ENCODE results near the gene RAD51B. TPM values are rescaled to one million over a fixed set of nuclear protein-coding genes. Genes with fewer than 3 reads are reported as not detected.
A peak's percentile ranks its signal among the peaks of the same experiment; 100 is the strongest.

Gene RAD51B
- total RNA-seq, 2 donors from 2014 or later, result 31.1 to 67.3 TPM

GRCh38 chr14:68154275-68154674 is 334.7 kb downstream of the RAD51B start:
- peaks cover 9% of the 10 kb centered on the region for H3K9me3 Mint-ChIP-seq
- DNase-seq (ENCODE audit: low spot score), result no peak
- no peaks in the 10 kb centered on the region for H3K27me3 Mint-ChIP-seq
- ATAC-seq, result no peak
- H3K27ac Mint-ChIP-seq, result no peak overlapping the region
- H3K4me1 Mint-ChIP-seq (ENCODE audit: low read depth in 2 of 2), result peaks cover 5% of the 10 kb centered on the region in 2 donors
- no peak overlapping the region for H3K4me3 Mint-ChIP-seq
- H3K36me3 Mint-ChIP-seq, result peaks cover 29% of the 10 kb centered on the region

DNA sequence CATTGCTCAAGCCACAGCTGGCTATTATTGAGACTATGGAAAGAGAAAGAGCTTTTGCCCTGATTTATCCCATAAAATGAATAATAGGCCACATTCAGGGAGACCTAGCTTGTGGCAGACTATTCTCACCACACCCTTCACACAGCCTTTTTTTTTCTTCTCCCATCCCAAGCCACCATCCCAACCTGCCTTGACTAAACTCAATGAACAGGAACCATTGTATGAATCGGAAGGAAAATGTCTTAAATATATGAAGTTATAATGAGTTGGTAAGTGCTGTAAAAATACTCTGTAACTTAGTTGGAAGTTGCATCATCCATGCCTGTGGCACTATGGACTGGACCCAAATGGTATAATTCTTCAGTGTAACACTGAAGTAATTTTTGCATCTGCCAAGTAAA is 338.4 kb downstream of the RAD51B start:
- DNase-seq (ENCODE audit: low spot score), result no peak
- peaks cover 6% of the 10 kb centered on the region for H3K9me3 Mint-ChIP-seq
- H3K27ac Mint-ChIP-seq, result peak overlapping the region in 1 of 2 donors; percentile 27
- ATAC-seq, result no peak
- H3K36me3 Mint-ChIP-seq, result peaks cover 13% of the 10 kb centered on the region
- no peak overlapping the region for H3K4me3 Mint-ChIP-seq
- no peaks in the 10 kb centered on the region for H3K27me3 Mint-ChIP-seq
- H3K4me1 Mint-ChIP-seq (ENCODE audit: low read depth in 2 of 2), result peaks cover 5% of the 10 kb centered on the region in 2 donors

GRCh38 chr14:68158640-68159039 is 339.1 kb downstream of the RAD51B start:
- DNase-seq (ENCODE audit: low spot score), result no peak
- no peak for ATAC-seq
- peaks cover 6% of the 10 kb centered on the region for H3K9me3 Mint-ChIP-seq
- peaks cover 8% of the 10 kb centered on the region for H3K36me3 Mint-ChIP-seq
- peaks cover 0 to 2% of the 10 kb centered on the region in 2 donors for H3K4me1 Mint-ChIP-seq (ENCODE audit: low read depth in 2 of 2)
- H3K4me3 Mint-ChIP-seq, result no peak overlapping the region
- H3K27me3 Mint-ChIP-seq, result peaks cover 0 to 2% of the 10 kb centered on the region in 2 donors
- H3K27ac Mint-ChIP-seq, result peak overlapping the region in 1 of 2 donors; percentile 27

DNA sequence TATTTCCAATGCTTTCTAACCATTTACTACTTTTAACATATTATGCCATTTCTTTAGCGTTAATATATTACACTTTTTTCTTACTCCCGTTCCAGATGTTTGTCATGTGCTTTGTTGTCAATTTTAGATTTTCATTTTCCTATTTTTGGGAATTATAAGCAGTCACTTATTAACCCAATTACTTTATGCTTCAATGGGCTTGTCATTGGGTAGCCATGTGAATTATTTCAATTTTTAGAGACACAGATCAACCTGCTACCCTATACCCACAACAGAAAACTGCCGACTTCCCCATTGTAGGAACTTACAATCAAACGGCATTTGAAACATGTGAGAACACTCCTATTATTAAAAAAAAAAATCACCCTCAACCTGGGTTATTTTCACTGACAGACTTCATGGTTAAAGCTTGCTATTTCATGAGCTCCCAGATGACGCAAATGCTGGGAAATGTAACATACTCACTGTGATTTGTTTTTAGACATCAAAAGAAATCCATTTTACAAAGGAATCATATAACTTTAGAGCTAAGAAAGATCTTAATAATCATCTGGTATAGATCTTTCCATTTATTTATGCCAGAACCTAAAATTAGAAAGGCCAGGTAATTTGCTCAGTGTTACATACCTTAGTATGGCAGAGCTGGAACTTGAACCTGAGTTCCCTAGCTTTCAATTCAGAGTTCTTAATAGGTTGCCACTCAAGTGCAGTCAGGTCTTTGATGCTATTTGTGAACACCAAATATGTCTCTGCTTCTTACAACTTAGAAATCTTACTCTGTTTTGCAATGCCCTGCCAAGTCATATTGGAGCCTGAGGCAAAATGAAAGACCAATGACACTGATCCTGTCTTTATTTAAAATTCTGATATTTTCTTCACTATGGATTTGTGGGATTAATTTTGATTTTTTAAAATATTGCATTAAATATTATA is 340.4 kb downstream of the RAD51B start:
- H3K4me3 Mint-ChIP-seq, result no peak overlapping the region
- ATAC-seq (no peak), DNase-seq (ENCODE audit: low spot score) (no peak)
- no peaks in the 10 kb centered on the region for H3K9me3 Mint-ChIP-seq
- H3K4me1 Mint-ChIP-seq (ENCODE audit: low read depth in 2 of 2), result peaks cover 0 to 2% of the 10 kb centered on the region in 2 donors
- H3K36me3 Mint-ChIP-seq, result no peaks in the 10 kb centered on the region
- no peak overlapping the region for H3K27ac Mint-ChIP-seq
- H3K27me3 Mint-ChIP-seq, result peaks cover 0 to 2% of the 10 kb centered on the region in 2 donors

DNA sequence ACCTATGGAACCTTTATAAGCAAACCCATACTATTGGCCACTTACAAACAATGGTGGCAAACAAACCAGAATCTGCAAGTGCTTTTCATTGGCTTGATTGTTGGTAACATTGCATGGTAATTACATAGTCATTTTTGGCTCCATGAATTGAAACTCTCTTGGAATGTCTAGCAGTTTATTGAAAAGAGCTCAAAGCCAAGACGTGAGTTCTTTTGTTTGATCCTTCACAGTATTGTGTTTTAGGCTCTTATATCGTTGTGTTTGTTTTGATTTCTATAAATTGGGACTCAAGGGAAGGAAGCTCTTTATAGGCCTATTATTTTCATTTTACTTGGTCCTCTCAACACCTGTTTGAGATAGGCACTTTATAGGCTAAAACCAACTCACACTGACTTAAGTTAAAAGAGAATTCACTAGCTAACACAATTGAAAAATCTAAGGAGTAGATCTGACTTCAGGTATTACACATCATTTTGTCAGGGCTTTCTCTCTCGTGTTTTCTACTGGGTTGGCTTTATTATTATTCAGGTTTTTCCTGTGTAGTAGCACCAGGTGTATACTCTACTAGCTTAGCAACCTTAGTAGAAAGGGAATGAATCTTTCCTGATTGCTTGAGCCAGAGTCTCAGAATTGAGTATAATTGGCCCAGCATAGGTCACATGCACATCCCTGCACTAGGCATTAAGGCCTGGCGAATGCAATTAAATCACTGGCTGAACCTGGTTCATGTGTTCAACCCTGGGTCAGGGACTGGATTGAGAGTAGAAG is 341.4 kb downstream of the RAD51B start:
- no peak for ATAC-seq
- peaks cover 0 to 2% of the 10 kb centered on the region in 2 donors for H3K4me1 Mint-ChIP-seq (ENCODE audit: low read depth in 2 of 2)
- H3K27me3 Mint-ChIP-seq, result peaks cover 0 to 2% of the 10 kb centered on the region in 2 donors
- H3K9me3 Mint-ChIP-seq, result no peaks in the 10 kb centered on the region
- DNase-seq (ENCODE audit: low spot score), result no peak
- H3K27ac Mint-ChIP-seq, result no peak overlapping the region
- H3K36me3 Mint-ChIP-seq, result no peaks in the 10 kb centered on the region
- H3K4me3 Mint-ChIP-seq, result no peak overlapping the region

DNA sequence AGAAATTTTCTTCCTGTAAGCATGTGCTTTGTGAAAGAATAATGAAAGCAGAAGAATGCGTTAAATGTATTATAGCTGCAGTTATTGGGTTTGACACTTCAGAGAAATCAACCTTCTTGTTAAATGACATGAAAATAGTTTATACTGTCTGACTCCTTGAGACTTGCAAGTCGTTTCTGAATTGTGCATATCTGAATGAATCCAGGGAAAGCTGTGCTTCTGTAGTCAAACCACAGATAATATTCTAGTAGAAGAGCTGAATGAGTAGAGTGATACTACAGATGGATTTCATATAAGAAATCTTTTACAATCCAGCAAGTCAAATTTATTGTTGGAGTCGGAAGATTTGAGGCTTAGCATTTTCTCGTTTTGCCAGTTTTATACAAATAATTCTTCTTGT is 343.3 kb downstream of the RAD51B start:
- Mint-ChIP-seq H3K9me3 (no peaks in the 10 kb centered on the region), H3K27me3 (peaks cover 0 to 2% of the 10 kb centered on the region in 2 donors), H3K4me1 (ENCODE audit: low read depth in 2 of 2) (peaks cover 1 to 10% of the 10 kb centered on the region in 2 donors), H3K27ac (no peak overlapping the region), H3K4me3 (no peak overlapping the region), H3K36me3 (no peaks in the 10 kb centered on the region)
- DNase-seq (ENCODE audit: low spot score) (no peak), ATAC-seq (no peak)

DNA sequence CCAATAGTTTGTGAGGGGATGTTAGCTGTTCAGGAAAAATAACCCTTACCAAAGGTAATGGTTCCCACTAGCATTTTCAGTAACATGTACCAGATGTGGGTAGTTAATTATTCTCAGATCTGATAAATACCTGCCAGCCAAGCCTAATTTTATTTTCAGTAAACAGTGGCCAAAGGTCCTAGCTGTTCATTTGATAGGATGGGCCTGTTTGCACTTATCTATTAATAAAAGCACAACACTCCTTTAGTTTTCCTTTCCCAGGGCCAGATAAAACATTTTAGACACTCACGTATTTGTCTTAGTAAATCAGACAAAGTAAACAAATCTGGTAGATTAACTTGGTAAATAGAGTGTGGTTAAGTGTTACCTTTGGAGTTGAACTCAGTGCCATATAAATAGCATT is 345.1 kb downstream of the RAD51B start:
- H3K4me1 Mint-ChIP-seq (ENCODE audit: low read depth in 2 of 2), result peaks cover 0 to 10% of the 10 kb centered on the region in 2 donors

DNA sequence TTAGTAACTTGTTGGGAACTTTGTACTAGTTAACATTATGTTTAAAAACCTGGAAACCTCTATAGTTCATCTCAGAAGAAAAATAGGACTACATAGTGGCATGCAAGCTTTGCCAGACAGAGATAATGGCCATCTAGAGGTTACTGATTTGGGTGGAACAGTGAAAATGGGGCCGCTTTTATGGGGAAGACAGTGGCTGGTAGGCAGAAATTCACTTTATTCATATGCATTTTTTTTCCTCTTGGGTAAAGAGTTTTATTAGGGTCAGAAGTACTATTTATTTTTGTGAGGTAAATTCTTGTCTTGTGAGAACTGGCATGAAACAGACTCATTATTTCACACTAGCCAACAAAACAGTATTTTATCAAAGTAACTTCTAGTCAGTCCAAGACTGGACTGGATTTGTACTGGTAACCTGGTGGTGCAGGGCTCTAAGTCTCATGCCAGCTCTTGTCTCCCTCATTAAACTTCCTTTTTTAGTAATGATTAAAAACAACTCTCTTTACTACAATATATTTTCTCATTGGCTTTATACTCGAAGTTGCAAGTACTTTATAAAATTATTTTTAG is 345.8 kb downstream of the RAD51B start:
- Mint-ChIP-seq H3K36me3 (no peaks in the 10 kb centered on the region), H3K27ac (no peak overlapping the region), H3K4me3 (no peak overlapping the region), H3K4me1 (ENCODE audit: low read depth in 2 of 2) (peaks cover 0 to 10% of the 10 kb centered on the region in 2 donors), H3K9me3 (no peaks in the 10 kb centered on the region), H3K27me3 (peaks cover 0 to 5% of the 10 kb centered on the region in 2 donors)
- DNase-seq (ENCODE audit: low spot score), result no peak
- no peak for ATAC-seq

More for the DNA sequence above, 345.1 kb downstream of the RAD51B start:
- Mint-ChIP-seq H3K27ac (no peak overlapping the region), H3K27me3 (peaks cover 0 to 5% of the 10 kb centered on the region in 2 donors), H3K9me3 (no peaks in the 10 kb centered on the region), H3K36me3 (no peaks in the 10 kb centered on the region), H3K4me3 (no peak overlapping the region)
- ATAC-seq, result no peak
- no peak for DNase-seq (ENCODE audit: low spot score)

DNA sequence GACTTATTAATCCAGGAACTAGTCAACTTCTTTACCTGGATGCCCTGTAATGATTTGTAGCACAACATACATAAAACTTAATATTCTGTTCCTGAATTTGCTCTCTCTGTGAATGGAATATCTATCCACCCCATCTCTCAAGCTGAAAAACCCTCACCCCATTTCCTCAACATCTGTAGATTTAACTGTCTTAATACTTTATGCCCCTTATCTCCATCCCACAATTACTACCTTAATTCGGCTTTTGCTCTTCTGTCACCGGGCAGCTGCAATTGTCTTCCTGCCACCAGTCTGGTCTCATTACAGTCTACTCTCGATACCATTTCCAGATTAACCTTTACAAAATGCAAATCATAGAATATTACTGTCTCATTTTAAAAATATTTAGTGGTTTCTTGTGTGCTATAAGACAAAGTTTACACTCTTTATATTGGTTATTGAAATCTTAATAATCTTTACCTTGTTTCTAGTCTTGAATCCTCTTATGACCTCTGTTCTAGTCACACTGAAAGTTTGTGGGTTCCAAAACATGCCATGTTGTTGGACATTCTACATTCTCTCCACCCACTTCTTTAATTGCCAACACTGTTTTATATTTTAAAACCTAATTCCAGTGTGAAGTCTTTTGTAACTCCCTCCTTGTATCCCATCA is 347.3 kb downstream of the RAD51B start:
- H3K36me3 Mint-ChIP-seq, result no peaks in the 10 kb centered on the region
- ATAC-seq, result no peak
- H3K9me3 Mint-ChIP-seq, result no peaks in the 10 kb centered on the region
- no peak overlapping the region for H3K27ac Mint-ChIP-seq
- peaks cover 0 to 5% of the 10 kb centered on the region in 2 donors for H3K27me3 Mint-ChIP-seq
- peaks cover 0 to 10% of the 10 kb centered on the region in 2 donors for H3K4me1 Mint-ChIP-seq (ENCODE audit: low read depth in 2 of 2)
- H3K4me3 Mint-ChIP-seq, result no peak overlapping the region
- no peak for DNase-seq (ENCODE audit: low spot score)

DNA sequence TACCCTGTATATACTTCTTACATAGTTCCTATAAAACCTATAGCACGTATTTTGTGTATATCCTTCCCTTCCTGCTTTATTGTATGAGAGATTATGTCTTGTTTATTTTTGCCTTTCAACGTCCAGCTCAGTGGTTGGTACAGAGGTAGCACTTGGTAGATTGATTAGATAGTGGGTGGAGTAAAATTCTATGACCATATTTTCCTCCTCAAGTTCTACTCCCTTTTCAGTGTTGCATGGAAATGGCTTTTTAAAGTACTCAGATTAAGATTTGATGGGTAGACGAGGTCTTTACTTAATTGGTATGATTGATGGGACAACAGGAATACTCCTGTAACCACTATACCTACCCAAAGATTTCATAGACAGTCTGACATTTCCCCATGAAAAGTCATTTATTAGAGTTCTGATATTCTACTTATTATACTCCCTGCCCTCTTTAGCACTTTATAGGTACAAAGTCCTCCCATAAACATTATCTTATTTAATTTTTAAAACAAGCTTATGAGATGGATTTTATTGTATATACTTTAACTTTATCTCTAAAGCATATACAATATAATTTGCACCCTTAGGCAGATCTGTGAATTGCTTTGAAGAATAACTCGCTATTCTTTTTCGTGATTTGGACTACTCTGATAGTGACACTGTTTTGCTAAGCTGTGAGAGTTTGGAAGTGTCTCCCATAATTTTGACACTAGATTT is 348.0 kb downstream of the RAD51B start:
- DNase-seq (ENCODE audit: low spot score) (no peak), ATAC-seq (no peak)
- H3K9me3 Mint-ChIP-seq, result no peaks in the 10 kb centered on the region
- H3K27ac Mint-ChIP-seq, result no peak overlapping the region
- H3K27me3 Mint-ChIP-seq, result peaks cover 0 to 5% of the 10 kb centered on the region in 2 donors
- H3K4me1 Mint-ChIP-seq (ENCODE audit: low read depth in 2 of 2), result peaks cover 0 to 10% of the 10 kb centered on the region in 2 donors
- no peaks in the 10 kb centered on the region for H3K36me3 Mint-ChIP-seq
- no peak overlapping the region for H3K4me3 Mint-ChIP-seq

DNA sequence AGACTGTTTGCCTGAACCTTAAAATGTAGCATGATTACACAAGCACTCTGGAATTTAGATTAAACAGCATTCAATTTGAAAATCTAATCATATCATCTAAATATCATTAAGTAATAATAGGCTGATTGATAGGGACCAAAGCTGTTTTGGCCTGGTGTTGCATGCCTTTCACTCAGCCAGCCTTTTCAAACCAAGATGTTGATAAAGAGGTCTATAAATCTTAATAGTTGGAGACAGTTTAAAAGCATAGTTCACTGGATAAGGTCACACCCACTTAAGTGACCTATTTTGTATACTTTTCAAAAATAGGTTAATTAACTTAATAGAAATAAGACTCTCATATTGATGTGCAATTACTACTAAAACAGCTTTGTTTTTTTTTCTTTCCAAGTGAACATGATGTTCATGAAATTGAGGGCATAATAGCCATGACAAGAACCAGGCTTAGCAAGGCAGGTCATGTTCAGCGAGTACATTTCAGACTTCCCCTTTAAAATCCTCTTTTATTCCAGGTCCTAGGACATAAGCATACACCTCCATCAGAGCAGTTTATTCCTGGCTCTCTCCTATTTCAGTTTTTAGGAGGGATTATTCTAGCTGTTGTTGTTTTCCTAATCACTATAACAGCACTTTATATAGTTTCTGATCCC is 349.0 kb downstream of the RAD51B start:
- DNase-seq (ENCODE audit: low spot score) (no peak), ATAC-seq (no peak)
- peaks cover 0 to 10% of the 10 kb centered on the region in 2 donors for H3K4me1 Mint-ChIP-seq (ENCODE audit: low read depth in 2 of 2)

DNA sequence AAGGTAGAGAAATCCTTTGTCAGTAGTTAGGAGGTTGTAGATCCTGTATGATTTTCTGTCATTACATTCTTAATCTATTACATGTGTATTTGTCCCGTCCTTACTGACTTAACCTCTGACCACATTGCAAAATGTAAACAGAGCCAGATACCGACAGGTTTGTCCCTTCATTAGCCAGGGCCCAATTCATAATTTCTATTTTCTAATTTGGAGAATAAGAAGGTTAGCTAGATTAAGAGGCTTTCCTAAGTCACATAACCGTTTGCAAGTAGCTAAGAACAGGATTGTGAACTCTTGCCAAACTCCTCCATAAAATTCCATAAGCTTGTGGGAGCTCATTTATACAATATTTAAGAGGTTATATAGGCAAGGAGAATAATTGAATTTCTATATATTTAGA is 352.6 kb downstream of the RAD51B start:
- H3K9me3 Mint-ChIP-seq, result no peaks in the 10 kb centered on the region
- no peak overlapping the region for H3K27ac Mint-ChIP-seq
- no peak overlapping the region for H3K4me3 Mint-ChIP-seq
- peaks cover 0 to 3% of the 10 kb centered on the region in 2 donors for H3K27me3 Mint-ChIP-seq
- H3K4me1 Mint-ChIP-seq (ENCODE audit: low read depth in 2 of 2), result peaks cover 0 to 4% of the 10 kb centered on the region in 2 donors
- ATAC-seq (no peak), DNase-seq (ENCODE audit: low spot score) (no peak)
- H3K36me3 Mint-ChIP-seq, result peaks cover 4% of the 10 kb centered on the region

More for the DNA sequence above, 349.0 kb downstream of the RAD51B start:
- peaks cover 0 to 3% of the 10 kb centered on the region in 2 donors for H3K27me3 Mint-ChIP-seq
- H3K9me3 Mint-ChIP-seq, result no peaks in the 10 kb centered on the region
- H3K4me3 Mint-ChIP-seq, result no peak overlapping the region
- H3K36me3 Mint-ChIP-seq, result no peaks in the 10 kb centered on the region
- H3K27ac Mint-ChIP-seq, result no peak overlapping the region
